Spleen (tissue), 11 donors: ENCODE results near the gene FA2H. TPM values are rescaled to one million over a fixed set of nuclear protein-coding genes. Genes with fewer than 3 reads are reported as not detected.
A peak's percentile ranks its signal among the peaks of the same experiment; 100 is the strongest.

Experiments
- DNase-seq: peaks from one replicate; pipeline ENCODE4 v3.0.0-alpha.2; 2020
- H3K27ac ChIP-seq, 8 donors: fragments of 200-600 bp; sonication (generic) in 7 of 8; 1 replicate in 4 of 8; 2 replicates in 4 of 8; pipeline versions ENCODE4 v1.5.0 to v1.8.0; 2016 to 2021; ENCODE audit warnings: inconsistent platforms in 4 of 8, mild to moderate bottlenecking in 4 of 8, moderate library complexity in 1 of 8
- H3K27me3 ChIP-seq, 7 donors: fragments of 200-600 bp; sonication (generic) in 6 of 7; replicated peaks in 1 of 7; 1 replicate in 4 of 7; 2 replicates in 3 of 7; pipeline versions ENCODE4 v1.5.0 to v1.8.0; 2016 to 2021; ENCODE audit warnings: inconsistent platforms in 3 of 7, mild to moderate bottlenecking in 1 of 7
- H3K36me3 ChIP-seq, 6 donors: fragments of 200-600 bp; sonication (generic) in 5 of 6; 1 replicate in 4 of 6; 2 replicates in 2 of 6; pipeline versions ENCODE4 v1.5.0 to v1.8.0; 2016 to 2021; ENCODE audit warnings: inconsistent platforms in 2 of 6
- H3K4me1 ChIP-seq, 6 donors: fragments of 200-600 bp; sonication (generic) in 5 of 6; 1 replicate in 3 of 6; 2 replicates in 3 of 6; pipeline versions ENCODE4 v1.5.0 to v1.8.0; 2016 to 2021; ENCODE audit warnings: inconsistent platforms in 3 of 6
- H3K4me3 ChIP-seq, 8 donors: fragments of 200-600 bp; sonication (generic) in 7 of 8; 1 replicate in 4 of 8; 2 replicates in 4 of 8; pipeline versions ENCODE4 v1.5.0 to v1.8.0; 2016 to 2021; ENCODE audit warnings: inconsistent platforms in 4 of 8, mild to moderate bottlenecking in 4 of 8, moderate library complexity in 2 of 8
- H3K9me3 ChIP-seq, 8 donors: fragments of 200-600 bp; sonication (generic) in 7 of 8; 1 replicate in 4 of 8; 2 replicates in 4 of 8; pipeline versions ENCODE4 v1.5.0 to v1.8.0; 2016 to 2021; ENCODE audit warnings: inconsistent platforms in 4 of 8
- CTCF ChIP-seq, 11 experiments: fragments of 200-600 bp in 7 of 11; fragments of 450-650 bp in 4 of 11; sonication (generic) in 4 of 11; IDR thresholded peaks in 8 of 11; conservative IDR thresholded peaks in 3 of 11; 1 replicate in 7 of 11; 2 replicates in 4 of 11; pipeline versions ENCODE4 v1.4.0 to v1.8.0; 2016 to 2021; ENCODE audit warnings: antibody characterized with exemption in 11 of 11, inconsistent platforms in 4 of 11, mild to moderate bottlenecking in 1 of 11
- POLR2A ChIP-seq, 3 donors: fragments of 450-650 bp; IDR thresholded peaks; one replicate each; pipeline ENCODE4 v1.5.1; 2017; ENCODE audit warnings: antibody characterized with exemption in 3 of 3, mild to moderate bottlenecking in 1 of 3
- POLR2AphosphoS5 ChIP-seq, 3 donors: sonication (generic); formaldehyde crosslinking; IDR thresholded peaks; one replicate each; pipeline ENCODE4 v1.5.1; 2017; ENCODE audit warnings: antibody characterized with exemption in 3 of 3
- WGBS, 5 donors: extraction: QIAGEN DNeasy Blood & Tissue Kit in 3 of 5; methylation state at CpG; one replicate each; pipeline versions ENCODE4 v1.1.5 to v1.1.7; 2013 to 2018; 5-methylcytosine and 5-hydroxymethylcytosine counted together
- intact Hi-C: fragments of 100-400 bp; cut with DNase I; formaldehyde crosslinking; loops from one replicate; pipeline ENCODE4 v1.15.0; 2023; ENCODE audit warnings: low total_unique reads
- polyA plus RNA-seq, 3 donors: library from polyadenylated mRNA; stranded (reverse); fragments of 200-250 nt; gene quantifications; one replicate each; pipeline ENCODE4 v1.2.1, GENCODE V29; 2013
- total RNA-seq, 7 donors: library from RNA; depleted of rRNA in 3 of 7; stranded (reverse); fragments of >200 nt in 3 of 7; fragmentation: NEBNext Ultra II Directional in 4 of 7; extraction: Animal tissue kit (Norgen Biotek cat#: 25700) in 4 of 7; gene quantifications; one replicate each; pipeline versions ENCODE4 v1.1.0 to v1.2.1, GENCODE V29; 2016 to 2021
- donor health status: healthy with polysubstance abuse.
- donor health status: DM: no; HTN: no; CAD: no; lungs with moderate emphysema.
- donor health status: DM: no; HTN: no; CAD: no.
- donor health status: Bipolar disorder and iron deficiency.
- donor health status: healthy.
- donor health status: DM: no; HTN: no; CAD: no.
- donor health status: DM: yes; HTN: yes; CAD: no.

FA2H gene
- total and polyA plus RNA-seq, 10 donors: 0.23 to 2.6 (median 0.59) TPM

- Histone ChIP-seq H3K9me3 (no peaks in the 10 kb centered on the region), H3K36me3 (no peaks in the 10 kb centered on the region), H3K4me1 (no peaks in the 10 kb centered on the region), H3K27ac (no peak overlapping the region), H3K4me3 (no peak overlapping the region), H3K27me3 (peaks cover 0 to 9% (median 0%) of the 10 kb centered on the region in 7 donors)
- peak; percentile 38 for DNase-seq
- intact Hi-C loops: no loop called here
- 66 to 78% (median 73%) methylated on average over 11 of the region's 11 CpGs for WGBS, 5 donors
- TF ChIP-seq POLR2A (IDR thresholded peaks at IDR 0.05) (no peak), CTCF (IDR thresholded peaks at IDR 0.05 in 8 of 11, conservative IDR thresholded peaks at IDR 0.05 in 3 of 11) (no peak), POLR2AphosphoS5 (IDR thresholded peaks at IDR 0.05) (no peak)
These were observed 14.4 kb downstream of the FA2H start for GRCh38 chr16:74760007-74760767.

- peaks cover 0 to 4% (median 0%) of the 10 kb centered on the region in 7 donors for H3K27me3 ChIP-seq
- intact Hi-C loops: no loop called here
- H3K4me3 ChIP-seq: no peak overlapping the region
- TF ChIP-seq POLR2A (IDR thresholded peaks at IDR 0.05) (no peak), POLR2AphosphoS5 (IDR thresholded peaks at IDR 0.05) (no peak), CTCF (IDR thresholded peaks at IDR 0.05 in 8 of 11, conservative IDR thresholded peaks at IDR 0.05 in 3 of 11) (no peak)
- peak; percentile 49 for DNase-seq
- H3K9me3 ChIP-seq: no peaks in the 10 kb centered on the region
- no peak overlapping the region for H3K27ac ChIP-seq
- no peaks in the 10 kb centered on the region for H3K4me1 ChIP-seq
- WGBS, 5 donors: 80 to 97% (median 88%) methylated on average over 3 of the region's 3 CpGs
- H3K36me3 ChIP-seq: no peaks in the 10 kb centered on the region
These were observed 15.1 kb downstream of the FA2H start for GRCh38 chr16:74759564-74759963.

GRCh38 chr16:74758801-74759200, 15.8 kb downstream of the FA2H start:
- no peak overlapping the region for H3K4me3 ChIP-seq
- peak; percentile 9 for DNase-seq
- no peak overlapping the region for H3K27ac ChIP-seq
- no peaks in the 10 kb centered on the region for H3K9me3 ChIP-seq
- TF ChIP-seq POLR2A (IDR thresholded peaks at IDR 0.05) (no peak), CTCF (IDR thresholded peaks at IDR 0.05 in 8 of 11, conservative IDR thresholded peaks at IDR 0.05 in 3 of 11) (no peak), POLR2AphosphoS5 (IDR thresholded peaks at IDR 0.05) (no peak)
- H3K4me1 ChIP-seq: no peaks in the 10 kb centered on the region
- 89 to 91% (median 90%) methylated on average over 4 of the region's 4 CpGs for WGBS, 5 donors
- H3K27me3 ChIP-seq: no peaks in the 10 kb centered on the region
- intact Hi-C loops: no loop called here
- H3K36me3 ChIP-seq: no peaks in the 10 kb centered on the region

- Histone ChIP-seq H3K4me1 (no peaks in the 10 kb centered on the region), H3K36me3 (no peaks in the 10 kb centered on the region), H3K27me3 (peaks cover 0 to 6% (median 0%) of the 10 kb centered on the region in 7 donors), H3K27ac (no peak overlapping the region), H3K4me3 (no peak overlapping the region), H3K9me3 (no peaks in the 10 kb centered on the region)
- no peak for TF ChIP-seq POLR2AphosphoS5 (IDR thresholded peaks at IDR 0.05)
- TF ChIP-seq POLR2A (IDR thresholded peaks at IDR 0.05): no peak
- TF ChIP-seq CTCF (IDR thresholded peaks at IDR 0.05 in 8 of 11, conservative IDR thresholded peaks at IDR 0.05 in 3 of 11): no peak
- DNase-seq: no peak
- intact Hi-C loops: no loop called here
- 71 to 83% (median 75%) methylated on average over 4 of the region's 4 CpGs for WGBS, 5 donors
These were observed 17.3 kb downstream of the FA2H start for GRCh38 chr16:74757349-74757748.
